T-helper 17 cell (primary cell): Measurements from ENCODE around the gene MANF. TPM values are rescaled to one million over a fixed set of nuclear protein-coding genes. Genes with fewer than 3 reads are reported as not detected.
A peak's percentile ranks its signal among the peaks of the same experiment; 100 is the strongest.
"Not testable (repeated sequence)": the region's sequence is repeated elsewhere in the genome, so short reads cannot be mapped to it uniquely, and the experiment has no call there.

Experiments
- ATAC-seq: fragments of 150-1000 bp; cut with Tn5 transposase; 2 replicates; pipeline ENCODE4 v1.10.0; 2021; ENCODE audit warnings: mild to moderate bottlenecking, moderate library complexity
- DNase-seq, 3 donors: peaks; one replicate each; pipeline versions ENCODE4 v3.0.0 to v3.0.0-alpha.2; 2020 to 2021
- H3K9me3 ChIP-seq: one replicate; pipeline ENCODE4 v1.7.0; 2013; ENCODE audit warnings: low read length, mild to moderate bottlenecking; ENCODE audit not compliant: control insufficient read depth, poor library complexity, severe bottlenecking
- H3K27ac Mint-ChIP-seq: one replicate; pipeline ENCODE4 v1.8.0; 2022; ENCODE audit warnings: mild to moderate bottlenecking, moderate library complexity, mixed read lengths
- H3K27me3 Mint-ChIP-seq: one replicate; pipeline ENCODE4 v1.8.0; 2022; ENCODE audit warnings: mixed read lengths
- H3K36me3 Mint-ChIP-seq: one replicate; pipeline ENCODE4 v1.8.0; 2022; ENCODE audit warnings: low read depth, mixed read lengths
- H3K4me1 Mint-ChIP-seq: one replicate; pipeline ENCODE4 v1.8.0; 2022; ENCODE audit warnings: mild to moderate bottlenecking, mixed read lengths
- H3K4me3 Mint-ChIP-seq: one replicate; pipeline ENCODE4 v1.8.0; 2022; ENCODE audit warnings: mild to moderate bottlenecking, moderate library complexity, mixed read lengths
- total RNA-seq, 4 donors: library from RNA in 2 of 4; stranded (reverse) in 2 of 4; gene quantifications; one replicate each; pipeline ENCODE4 v1.2.3 and lab custom pipeline; 2022 to 2026

The MANF gene
- total RNA-seq, 2 donors from 2014 or later, result 35.4 to 43.3 TPM

DNA sequence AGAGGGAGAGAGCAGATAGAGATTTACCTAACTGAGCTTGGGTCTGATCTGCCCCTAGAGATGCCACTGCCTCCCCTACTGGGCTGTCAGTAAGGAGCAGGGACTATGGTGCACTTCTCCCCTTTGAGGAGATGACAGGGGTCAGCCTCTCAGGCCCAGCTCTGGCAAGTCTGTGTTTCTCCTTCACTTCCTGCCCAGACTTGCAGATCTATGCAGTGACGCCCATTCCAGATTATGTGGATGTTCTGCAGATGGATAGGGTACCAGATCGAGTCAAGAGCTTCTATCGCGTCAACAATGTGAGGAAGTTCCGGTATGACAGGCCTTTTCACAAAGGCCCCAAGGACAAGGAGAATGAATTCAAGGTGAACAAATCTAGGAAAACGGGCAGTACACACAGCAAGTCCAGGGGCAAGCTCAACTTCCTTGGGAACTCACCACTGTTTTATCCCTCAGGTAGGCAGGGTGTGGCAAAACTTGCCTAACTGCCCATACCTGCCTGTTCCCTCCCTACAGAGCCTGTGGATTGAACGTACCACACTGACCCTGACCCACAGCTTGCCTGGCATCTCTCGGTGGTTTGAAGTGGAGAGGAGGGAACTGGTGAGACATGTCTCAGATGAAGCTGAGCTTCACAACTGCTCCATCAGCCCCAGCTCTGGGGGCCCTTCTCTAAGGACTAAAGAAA, 29.1 kb upstream of the MANF start:
- Mint-ChIP-seq H3K36me3 (no peaks in the 10 kb centered on the region), H3K4me1 (peaks cover 7% of the 10 kb centered on the region), H3K27ac (no peak overlapping the region), H3K27me3 (no peaks in the 10 kb centered on the region), H3K4me3 (no peak overlapping the region)
- ATAC-seq (no peak), DNase-seq (no peak)
- H3K9me3 ChIP-seq, result no peaks in the 10 kb centered on the region

DNA sequence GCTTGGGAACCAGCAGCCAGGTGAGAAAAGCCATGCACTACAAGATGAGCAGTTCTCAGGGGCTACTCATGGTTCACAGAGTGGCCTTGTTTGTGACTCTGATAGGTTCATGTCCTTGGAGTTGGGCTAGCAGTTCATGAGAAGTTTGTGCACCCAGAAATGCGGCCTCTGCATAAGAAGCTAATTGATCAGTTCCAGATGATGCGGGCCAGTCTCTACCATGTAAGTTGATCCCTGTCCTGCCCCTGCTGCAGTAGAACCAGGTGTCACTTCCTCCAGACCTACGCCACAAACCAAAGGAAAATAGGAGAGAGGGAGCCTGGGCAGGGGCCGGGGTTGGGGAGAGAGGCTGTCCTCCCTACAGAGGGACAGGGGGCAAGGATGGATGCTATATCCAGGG, 27.2 kb upstream of the MANF start:
- no peak overlapping the region for H3K4me3 Mint-ChIP-seq
- no peaks in the 10 kb centered on the region for H3K36me3 Mint-ChIP-seq
- peaks cover 7% of the 10 kb centered on the region for H3K4me1 Mint-ChIP-seq
- no peak overlapping the region for H3K27ac Mint-ChIP-seq
- DNase-seq (no peak), ATAC-seq (no peak)
- H3K27me3 Mint-ChIP-seq, result no peaks in the 10 kb centered on the region
- no peaks in the 10 kb centered on the region for H3K9me3 ChIP-seq

DNA sequence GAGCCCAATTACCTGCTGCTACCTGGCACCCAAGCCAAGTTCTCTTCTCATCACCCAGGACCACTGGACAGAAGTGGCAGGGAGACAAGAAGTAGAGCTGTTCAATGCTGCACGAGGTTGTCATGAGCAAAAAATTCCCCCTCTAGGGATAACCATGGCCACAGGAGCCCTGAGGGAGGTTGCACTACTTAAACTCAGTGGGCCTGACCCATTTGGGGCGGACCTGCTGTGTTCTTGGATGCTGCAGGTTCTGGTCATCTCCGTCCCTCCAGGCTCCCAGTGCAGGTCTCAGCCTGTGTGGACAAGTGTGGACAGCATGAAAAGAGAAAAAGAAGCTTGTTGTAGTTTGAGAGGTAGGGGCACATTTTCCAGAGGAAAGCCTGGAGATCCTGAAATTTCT, 26.1 kb upstream of the MANF start:
- peaks cover 5% of the 10 kb centered on the region for H3K4me1 Mint-ChIP-seq
- H3K27me3 Mint-ChIP-seq, result no peaks in the 10 kb centered on the region
- no peaks in the 10 kb centered on the region for H3K9me3 ChIP-seq
- DNase-seq (no peak), ATAC-seq (no peak)
- H3K27ac Mint-ChIP-seq, result no peak overlapping the region
- H3K36me3 Mint-ChIP-seq, result no peaks in the 10 kb centered on the region
- H3K4me3 Mint-ChIP-seq, result no peak overlapping the region

DNA sequence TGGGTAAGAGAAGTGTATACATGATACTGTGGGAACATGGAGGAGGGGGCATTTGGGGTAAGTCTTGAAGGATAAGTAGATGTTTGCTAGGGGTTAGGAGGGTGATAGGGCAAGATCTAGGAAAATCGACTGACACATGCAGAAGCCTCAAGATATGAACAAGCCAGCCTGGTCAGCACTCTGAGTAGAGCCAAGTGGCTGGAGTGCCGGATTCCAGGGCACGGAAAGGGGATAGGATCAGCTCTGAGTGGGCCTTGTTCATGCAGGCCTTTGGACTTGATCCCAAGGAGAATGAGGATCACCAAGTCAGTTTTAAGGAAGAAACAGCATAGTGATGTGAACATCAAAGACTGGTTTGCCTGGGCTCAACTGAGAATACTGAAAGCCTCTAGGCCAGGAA, 24.3 kb upstream of the MANF start:
- no peak for DNase-seq
- H3K9me3 ChIP-seq, result no peaks in the 10 kb centered on the region
- Mint-ChIP-seq H3K27ac (no peak overlapping the region), H3K4me3 (no peak overlapping the region), H3K4me1 (peaks cover 2% of the 10 kb centered on the region), H3K27me3 (no peaks in the 10 kb centered on the region), H3K36me3 (peaks cover 2% of the 10 kb centered on the region)
- ATAC-seq, result no peak

DNA sequence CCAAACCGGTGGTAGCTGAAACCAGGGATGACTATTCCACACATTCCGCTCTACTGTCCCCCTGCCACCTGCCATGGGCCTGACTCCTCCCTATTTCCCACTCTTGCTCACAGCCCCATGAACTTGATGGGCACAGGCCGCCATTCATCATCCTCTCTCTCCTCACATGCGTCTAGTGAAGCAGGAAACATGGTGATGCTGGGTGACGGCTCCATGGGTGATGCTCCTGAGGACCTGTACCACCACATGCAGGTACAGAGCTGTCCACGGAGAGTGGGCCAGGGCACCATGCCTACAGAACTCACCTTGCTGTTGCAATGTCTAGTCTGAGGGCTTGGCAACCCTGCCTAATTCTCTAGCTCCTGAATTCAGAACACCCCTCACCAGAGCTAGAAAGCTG, 23.3 kb upstream of the MANF start:
- no peak overlapping the region for H3K27ac Mint-ChIP-seq
- H3K4me3 Mint-ChIP-seq, result no peak overlapping the region
- DNase-seq, result no peak
- H3K9me3 ChIP-seq, result no peaks in the 10 kb centered on the region
- peaks cover 2% of the 10 kb centered on the region for H3K4me1 Mint-ChIP-seq
- H3K27me3 Mint-ChIP-seq, result peaks cover 4% of the 10 kb centered on the region
- peaks cover 2% of the 10 kb centered on the region for H3K36me3 Mint-ChIP-seq
- ATAC-seq, result no peak

DNA sequence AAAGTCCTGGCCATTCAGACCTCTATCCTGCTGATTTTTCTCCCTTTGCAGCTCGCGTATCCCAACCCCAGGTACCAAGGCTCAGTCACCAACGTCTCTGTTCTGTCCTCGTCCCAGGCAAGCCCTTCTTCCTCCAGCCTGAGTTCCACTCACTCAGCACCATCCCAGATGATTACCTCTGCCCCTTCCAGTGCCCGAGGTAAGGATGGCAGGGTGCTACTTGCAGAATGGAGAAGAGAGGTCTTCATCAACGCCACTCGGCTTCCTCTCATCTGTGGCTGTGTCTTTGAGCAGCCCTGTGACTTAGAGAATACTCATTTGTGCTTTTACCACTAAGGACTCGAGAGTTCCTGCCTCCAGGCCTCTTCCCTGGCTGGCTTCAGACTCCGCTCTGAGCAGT, 22.6 kb upstream of the MANF start:
- H3K4me1 Mint-ChIP-seq, result peaks cover 2% of the 10 kb centered on the region
- peaks cover 5% of the 10 kb centered on the region for H3K27me3 Mint-ChIP-seq
- no peak overlapping the region for H3K27ac Mint-ChIP-seq
- ATAC-seq (no peak), DNase-seq (no peak)
- H3K36me3 Mint-ChIP-seq, result peaks cover 2% of the 10 kb centered on the region
- H3K9me3 ChIP-seq, result no peaks in the 10 kb centered on the region
- no peak overlapping the region for H3K4me3 Mint-ChIP-seq

DNA sequence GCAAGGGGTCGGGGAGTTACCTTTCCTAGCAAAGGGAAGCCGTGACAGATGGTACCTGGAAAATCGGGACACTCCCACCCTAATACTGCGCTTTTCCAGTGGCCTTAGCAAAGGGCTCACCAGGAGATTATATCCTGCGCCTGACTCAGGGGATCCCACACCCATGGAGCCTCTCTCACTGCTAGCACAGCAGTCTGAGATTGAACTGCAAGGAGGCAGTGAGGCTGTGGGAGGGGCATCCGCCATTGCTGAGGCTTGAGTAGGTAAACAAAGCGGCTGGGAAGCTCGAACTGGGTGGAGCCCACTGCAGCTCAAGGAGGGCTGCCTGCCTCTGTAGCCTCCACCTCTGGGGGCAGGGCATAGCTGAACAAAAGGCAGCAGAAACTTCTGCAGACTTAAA, 16.8 kb upstream of the MANF start:
- DNase-seq, ATAC-seq, H3K9me3 ChIP-seq, H3K4me1 Mint-ChIP-seq, H3K36me3 Mint-ChIP-seq, H3K4me3 Mint-ChIP-seq, H3K27ac Mint-ChIP-seq: not testable (repeated sequence)
- H3K27me3 Mint-ChIP-seq, result peaks cover 18% of the 10 kb centered on the region

DNA sequence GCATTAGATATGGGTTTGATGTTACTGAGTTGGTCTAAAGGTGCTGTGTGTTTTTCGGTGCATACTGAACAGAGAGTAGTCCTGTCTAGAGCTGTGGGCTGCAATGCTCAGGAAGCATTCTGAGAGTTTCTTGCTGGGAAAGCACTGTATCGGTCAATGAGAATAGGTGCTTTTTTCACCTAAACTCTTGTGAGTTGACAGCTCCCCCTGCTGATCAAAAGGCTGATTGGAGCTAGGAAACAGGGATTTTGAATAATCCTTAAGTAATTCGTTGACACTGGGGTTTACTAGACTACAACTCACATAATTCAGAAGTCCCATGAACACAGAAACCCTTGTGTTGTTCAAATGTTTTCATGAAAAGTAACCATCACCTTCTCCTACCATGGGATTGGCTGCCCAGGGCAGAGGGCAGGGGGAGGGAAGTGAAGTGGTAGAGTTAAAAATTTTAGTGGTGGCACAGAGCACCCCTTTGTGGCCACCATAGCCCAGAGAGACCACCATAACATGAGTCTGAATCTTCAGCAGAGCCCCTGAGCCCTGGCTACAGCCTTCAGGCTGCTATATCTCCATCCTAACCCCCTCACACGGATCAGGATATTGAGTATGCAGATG, 13.0 kb upstream of the MANF start:
- Mint-ChIP-seq H3K27me3 (peaks cover 13% of the 10 kb centered on the region), H3K4me1 (no peaks in the 10 kb centered on the region), H3K27ac (no peak overlapping the region)

DNA sequence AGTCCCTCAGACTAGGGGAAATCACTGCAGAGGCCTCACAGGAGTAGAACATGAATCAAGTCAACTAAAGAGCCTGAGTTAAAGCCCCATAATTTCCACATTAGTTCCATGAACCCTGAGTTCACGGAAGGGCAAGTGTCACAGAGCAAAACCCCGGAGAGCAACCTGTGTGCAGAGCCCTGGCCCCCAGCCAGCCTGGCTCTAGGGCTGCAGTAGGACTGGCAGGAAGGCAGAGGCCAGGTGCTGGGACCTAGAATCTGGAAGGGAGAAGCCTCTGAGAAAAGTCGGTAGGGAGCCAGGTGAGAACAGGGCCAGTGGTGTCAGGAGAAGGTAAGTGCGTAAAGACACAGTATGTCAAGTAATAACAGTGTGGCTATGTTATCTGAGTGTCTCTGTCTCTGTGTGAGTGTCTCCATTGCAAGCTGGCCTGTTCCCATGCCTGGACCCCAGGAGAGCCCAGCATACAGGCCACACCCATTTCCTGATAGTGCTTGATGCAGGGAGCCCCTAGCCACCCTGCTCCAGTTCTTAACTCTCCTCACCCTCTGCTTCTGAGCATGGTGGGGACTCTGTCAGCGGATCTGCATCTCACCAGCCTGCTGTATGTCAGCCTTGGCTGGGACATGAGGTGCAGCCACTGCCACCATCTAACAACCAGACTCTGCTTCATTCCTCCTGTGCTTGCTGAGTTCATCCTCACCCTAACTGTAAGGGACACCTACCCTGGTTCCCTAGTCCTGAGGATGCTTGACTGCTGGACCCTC, 11.3 kb upstream of the MANF start:
- H3K4me1 Mint-ChIP-seq, result no peaks in the 10 kb centered on the region
- H3K27me3 Mint-ChIP-seq, result peaks cover 8% of the 10 kb centered on the region
- ATAC-seq, result no peak
- H3K9me3 ChIP-seq, result no peaks in the 10 kb centered on the region
- peak overlapping the region; percentile 86 for H3K27ac Mint-ChIP-seq
- peaks cover 4% of the 10 kb centered on the region for H3K36me3 Mint-ChIP-seq
- no peak for DNase-seq
- H3K4me3 Mint-ChIP-seq, result no peak overlapping the region

More for the DNA sequence above, 13.0 kb upstream of the MANF start:
- H3K4me3 Mint-ChIP-seq, result no peak overlapping the region
- DNase-seq (peak in 1 of 3 donors; percentile 44), ATAC-seq (peak; percentile 60)
- H3K9me3 ChIP-seq, result no peaks in the 10 kb centered on the region
- peaks cover 4% of the 10 kb centered on the region for H3K36me3 Mint-ChIP-seq

DNA sequence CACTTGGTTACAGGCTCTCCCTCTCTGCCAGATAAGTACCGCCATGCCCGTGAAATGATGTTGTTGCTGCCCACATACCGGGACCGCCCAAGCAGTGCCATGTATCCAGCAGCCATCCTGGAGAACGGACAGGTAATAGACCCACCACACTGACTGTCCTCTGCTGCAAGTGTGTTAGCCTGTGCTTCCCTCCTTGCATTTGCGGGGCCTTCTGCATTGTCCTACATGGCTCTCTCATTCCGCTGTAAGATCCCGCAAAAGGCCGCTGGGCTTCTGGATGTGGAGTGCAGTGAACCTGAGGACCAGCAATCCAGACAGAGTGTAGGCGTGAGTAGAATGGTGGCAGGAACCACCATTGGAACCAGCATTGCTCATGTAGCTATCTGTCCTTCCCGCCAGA, 10.6 kb upstream of the MANF start:
- no peak for ATAC-seq
- no peaks in the 10 kb centered on the region for H3K9me3 ChIP-seq
- Mint-ChIP-seq H3K27me3 (peaks cover 4% of the 10 kb centered on the region), H3K27ac (no peak overlapping the region), H3K4me1 (peaks cover 5% of the 10 kb centered on the region), H3K36me3 (peaks cover under 1% of the 10 kb centered on the region), H3K4me3 (no peak overlapping the region)
- DNase-seq, result no peak

DNA sequence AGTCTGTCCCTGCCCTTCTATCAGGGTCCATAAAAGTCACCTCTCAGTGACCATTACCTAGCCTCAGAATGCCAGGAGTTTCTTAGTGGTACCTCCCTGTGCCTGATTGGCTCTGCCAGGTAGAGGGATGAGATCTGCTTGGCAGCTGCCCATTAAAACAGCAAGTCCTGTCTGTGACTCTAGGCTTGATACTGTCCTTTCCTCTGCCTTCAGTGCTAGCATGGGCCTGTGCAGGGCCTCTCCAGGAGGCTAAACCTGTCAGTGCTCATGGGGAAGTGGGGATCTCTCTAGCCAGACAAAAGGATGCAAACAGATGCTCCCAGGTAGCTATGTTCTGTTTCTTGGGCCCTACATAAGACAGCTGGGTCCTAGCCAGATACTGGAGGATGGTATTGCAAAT, 10.0 kb upstream of the MANF start:
- DNase-seq, result no peak
- Mint-ChIP-seq H3K36me3 (no peaks in the 10 kb centered on the region), H3K27me3 (no peaks in the 10 kb centered on the region), H3K27ac (no peak overlapping the region), H3K4me1 (peaks cover 5% of the 10 kb centered on the region), H3K4me3 (no peak overlapping the region)
- H3K9me3 ChIP-seq, result no peaks in the 10 kb centered on the region
- no peak for ATAC-seq

DNA sequence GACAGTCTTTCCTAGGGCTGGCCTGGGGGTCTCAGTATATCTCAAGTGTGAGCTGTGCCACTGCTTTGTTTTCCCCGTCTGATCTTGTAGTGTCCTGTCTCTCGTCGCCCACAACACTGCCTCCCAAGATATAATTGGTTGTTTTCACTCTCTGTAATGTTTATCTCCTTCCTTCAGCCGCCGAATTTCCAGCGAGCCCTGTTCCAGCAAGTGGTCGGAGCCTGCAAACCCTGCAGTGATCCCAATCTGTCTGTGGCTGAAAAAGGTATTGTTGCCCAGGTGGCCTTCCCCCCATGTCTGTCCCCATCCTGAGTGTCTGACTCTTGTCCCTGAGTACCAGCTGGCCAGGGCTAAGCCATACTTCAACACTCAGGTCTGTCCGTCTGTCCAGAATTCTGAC, 9.5 kb upstream of the MANF start:
- DNase-seq (no peak), ATAC-seq (no peak)
- Mint-ChIP-seq H3K27me3 (no peaks in the 10 kb centered on the region), H3K27ac (no peak overlapping the region), H3K4me1 (peaks cover 5% of the 10 kb centered on the region), H3K4me3 (no peak overlapping the region), H3K36me3 (no peaks in the 10 kb centered on the region)
- H3K9me3 ChIP-seq, result no peaks in the 10 kb centered on the region

DNA sequence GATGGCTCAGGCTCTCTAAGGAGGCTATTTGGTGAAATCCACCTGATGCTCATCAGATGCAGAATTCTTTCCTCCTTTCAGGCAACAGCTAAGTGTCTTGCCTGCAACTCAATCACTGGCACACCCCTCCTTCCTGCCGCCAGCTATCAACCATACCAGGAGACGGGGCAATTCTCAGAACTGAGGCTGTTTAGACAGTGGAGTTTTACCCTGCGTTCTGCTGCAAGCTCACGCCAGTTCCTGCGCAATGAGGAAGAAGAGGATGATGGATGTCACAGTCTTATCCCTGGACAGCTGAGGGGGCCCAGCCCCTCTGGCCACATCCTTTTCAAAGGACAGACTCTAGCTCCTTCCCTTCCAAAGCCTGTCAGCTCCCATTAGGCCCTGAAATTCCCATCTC, 7.0 kb upstream of the MANF start:
- no peak for ATAC-seq
- peaks cover 6% of the 10 kb centered on the region for H3K4me1 Mint-ChIP-seq
- no peaks in the 10 kb centered on the region for H3K36me3 Mint-ChIP-seq
- DNase-seq, result no peak
- H3K27me3 Mint-ChIP-seq, result no peaks in the 10 kb centered on the region
- H3K27ac Mint-ChIP-seq, result no peak overlapping the region
- H3K4me3 Mint-ChIP-seq, result no peak overlapping the region
- no peaks in the 10 kb centered on the region for H3K9me3 ChIP-seq
